GM19455 (cell line): ENCODE data around the gene FGF4.

Experiments
- ATAC-seq: cut with Tn5 transposase; IDR thresholded peaks from one replicate; pipeline ENCODE4 v1.9.1; 2021; ENCODE audit not compliant: unreplicated experiment

The FGF4 gene

GRCh38 chr11:69775163-69775755, at the start of gene FGF4:
Gene FGF4, minus strand, starts transcription at chr11:69775341. Its CDS starts 257 bp downstream, at chr11:69775084.
- ATAC-seq = no peak

- ATAC-seq = no peak
Observed at GRCh38 chr11:69823641-69824265, 48.6 kb upstream of the FGF4 start.

GRCh38 chr11:69822676-69823494, 47.7 kb upstream of the FGF4 start:
- ATAC-seq = no peak

GRCh38 chr11:69821511-69822040, 46.4 kb upstream of the FGF4 start:
- ATAC-seq = no peak

GRCh38 chr11:69820441-69820840, 45.3 kb upstream of the FGF4 start:
- ATAC-seq = no peak

- no peak for ATAC-seq
Observed at GRCh38 chr11:69819541-69820070, 44.5 kb upstream of the FGF4 start.

GRCh38 chr11:69818603-69819441, 43.7 kb upstream of the FGF4 start, which contains the start of gene FGF3:
Gene FGF3, minus strand, starts transcription at chr11:69819416. Its CDS starts 483 bp downstream, at chr11:69818933.
- no peak for ATAC-seq

- no peak for ATAC-seq
Observed at GRCh38 chr11:69818231-69818602, 43.1 kb upstream of the FGF4 start.

GRCh38 chr11:69817265-69818230, 42.4 kb upstream of the FGF4 start:
- no peak for ATAC-seq

- ATAC-seq = no peak
Observed at GRCh38 chr11:69816671-69817070, 41.5 kb upstream of the FGF4 start.

- ATAC-seq = no peak
Observed at GRCh38 chr11:69815973-69816372, 40.8 kb upstream of the FGF4 start.

- no peak for ATAC-seq
Observed at GRCh38 chr11:69814902-69815301, 39.8 kb upstream of the FGF4 start.

GRCh38 chr11:69814411-69814810, 39.3 kb upstream of the FGF4 start:
- ATAC-seq = no peak

- ATAC-seq = no peak
Observed at GRCh38 chr11:69813839-69814238, 38.7 kb upstream of the FGF4 start.

- no peak for ATAC-seq
Observed at GRCh38 chr11:69812946-69813345, 37.8 kb upstream of the FGF4 start.

GRCh38 chr11:69812256-69812655, 37.1 kb upstream of the FGF4 start:
- no peak for ATAC-seq

GRCh38 chr11:69811431-69811830, 36.3 kb upstream of the FGF4 start:
- no peak for ATAC-seq

- no peak for ATAC-seq
Observed at GRCh38 chr11:69810289-69811118, 35.4 kb upstream of the FGF4 start.

GRCh38 chr11:69808667-69809086, 33.5 kb upstream of the FGF4 start:
- no peak for ATAC-seq
